ENCODE results near the gene ALG1L2.
"Not testable (repeated sequence)": the region's sequence is repeated elsewhere in the genome, so short reads cannot be mapped to it uniquely, and the experiment has no call there.

ALG1L2 gene

DNA sequence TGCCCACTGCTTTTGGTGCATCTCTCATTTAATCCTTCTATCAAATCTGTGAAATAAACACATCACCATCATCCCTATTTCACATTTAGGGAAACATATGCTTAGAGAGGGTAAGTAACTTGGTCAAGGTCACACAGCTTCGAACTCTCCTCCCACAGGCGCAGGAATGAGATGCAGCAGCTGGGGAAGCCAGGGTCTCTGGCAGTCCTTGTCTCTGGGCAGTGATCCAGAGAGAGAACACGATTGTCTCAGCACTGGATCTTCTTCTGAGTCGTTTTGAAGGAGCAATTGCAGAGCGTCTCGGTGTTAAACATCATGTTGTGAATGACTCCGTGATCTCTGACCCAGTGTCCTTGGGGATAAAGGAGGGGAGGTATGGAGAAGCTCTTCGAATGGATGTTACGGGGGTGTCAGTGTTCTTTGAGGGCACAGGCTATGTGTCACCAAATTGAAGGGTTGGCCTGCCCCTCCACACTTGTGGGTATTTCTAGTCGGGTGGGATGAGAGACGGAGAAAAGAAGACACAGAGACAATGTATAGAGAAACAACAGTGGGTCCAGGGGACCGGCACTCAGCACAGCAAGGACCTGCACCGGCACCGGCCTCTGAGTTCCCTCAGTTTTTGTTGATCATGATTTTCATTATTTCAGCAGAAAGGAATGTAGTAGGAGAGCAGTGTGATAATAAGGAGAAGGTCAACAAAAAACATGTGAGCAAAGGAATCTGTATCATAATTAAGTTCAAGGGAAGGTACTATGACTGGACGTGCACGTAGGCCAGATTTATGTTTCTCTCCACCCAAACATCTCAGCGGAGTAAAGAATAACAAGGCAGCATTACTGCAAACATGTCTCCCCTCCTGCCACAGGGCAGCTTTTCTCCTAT lies 41.5 kb downstream of the ALG1L2 start:
- DNase-seq (ENCODE audit: low read depth), result not testable (repeated sequence)

- not testable (repeated sequence) for DNase-seq (ENCODE audit: low read depth)
Observed at GRCh38 chr3:130125406-130125805, 43.8 kb downstream of the ALG1L2 start.

GRCh38 chr3:130136337-130136736 lies 54.7 kb downstream of the ALG1L2 start:
- DNase-seq (ENCODE audit: low read depth), result not testable (repeated sequence)

DNA sequence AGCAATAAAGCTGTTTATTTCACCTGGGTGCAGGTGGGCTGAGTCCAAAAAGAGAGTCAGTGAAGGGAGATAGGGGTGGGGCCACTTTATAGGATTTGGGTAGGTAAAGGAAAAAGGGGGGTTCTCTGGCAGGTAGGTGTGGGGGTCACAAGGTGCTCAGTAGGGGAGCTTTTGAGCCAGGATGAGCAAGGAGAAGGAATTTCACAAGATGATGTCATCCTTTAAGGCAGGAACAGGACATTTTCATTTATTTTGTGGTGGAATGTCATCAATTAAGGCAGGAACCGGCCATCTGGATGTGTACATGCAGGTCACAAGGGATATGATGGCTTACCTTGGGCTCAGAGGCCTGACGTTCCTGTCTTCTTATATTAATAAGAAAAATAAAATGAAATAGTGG lies 56.1 kb downstream of the ALG1L2 start:
- not testable (repeated sequence) for DNase-seq (ENCODE audit: low read depth)

GRCh38 chr3:130138992-130139391 lies 57.4 kb downstream of the ALG1L2 start:
- DNase-seq (ENCODE audit: low read depth), result not testable (repeated sequence)

DNA sequence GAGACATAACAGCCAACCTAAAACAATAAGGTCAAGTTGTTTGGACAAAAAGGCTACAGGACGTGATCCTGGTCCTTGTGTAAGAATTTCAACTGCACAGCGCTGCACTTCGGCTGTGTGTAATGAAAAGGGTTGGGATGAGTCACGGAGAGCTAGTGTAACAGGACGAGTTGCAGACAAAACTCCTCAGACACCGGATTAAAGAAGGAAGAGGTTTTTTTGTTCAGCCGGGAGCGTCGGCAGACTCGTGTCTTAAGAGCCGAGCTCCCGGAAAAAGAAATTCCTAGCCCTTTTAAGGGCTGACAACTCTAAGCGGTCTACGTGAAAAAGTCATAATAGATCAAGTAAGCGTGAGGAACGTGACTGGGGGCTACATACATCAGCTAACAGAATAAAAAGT lies 59.1 kb downstream of the ALG1L2 start:
- DNase-seq (ENCODE audit: low read depth), result not testable (repeated sequence)

GRCh38 chr3:130143648-130144327 lies 62.2 kb downstream of the ALG1L2 start:
- not testable (repeated sequence) for DNase-seq (ENCODE audit: low read depth)

- DNase-seq (ENCODE audit: low read depth), result not testable (repeated sequence)
Observed at GRCh38 chr3:130144328-130144650, 62.7 kb downstream of the ALG1L2 start.

GRCh38 chr3:130145456-130145855 lies 63.8 kb downstream of the ALG1L2 start:
- DNase-seq (ENCODE audit: low read depth), result not testable (repeated sequence)

GRCh38 chr3:130146465-130146864 lies 64.8 kb downstream of the ALG1L2 start:
- not testable (repeated sequence) for DNase-seq (ENCODE audit: low read depth)

Measured in stimulated activated CD8-positive, alpha-beta memory T cell treated with anti-CD3 and anti-CD28 coated beads, Interleukin-15, amount 100 ng/mL, for 24 hours (primary cell).